ENCODE measurements around the gene DTX3L.

Gene DTX3L

GRCh38 chr3:122619040-122619439 is 54.9 kb downstream of the DTX3L start:
- Histone ChIP-seq H3K27ac (ENCODE audit: low read depth, low read length) (no peak overlapping the region), H3K9me3 (ENCODE audit: control insufficient read depth in 1 of 2, low read length in 2 of 2) (no peaks in the 10 kb centered on the region), H3K36me3 (ENCODE audit: control insufficient read depth in 1 of 2, insufficient read depth in 2 of 2, low read length in 2 of 2) (no peaks in the 10 kb centered on the region), H3K4me1 (ENCODE audit: control insufficient read depth in 1 of 2, insufficient read depth in 2 of 2, low read length in 2 of 2) (no peaks in the 10 kb centered on the region), H3K27me3 (ENCODE audit: control insufficient read depth in 1 of 2, insufficient read depth in 2 of 2, low read length in 2 of 2) (no peaks in the 10 kb centered on the region), H3K4me3 (ENCODE audit: low read depth in 1 of 2, low read length in 2 of 2) (no peak overlapping the region), H3K9ac (ENCODE audit: low read depth in 1 of 2, low read length in 2 of 2) (no peak overlapping the region)

GRCh38 chr3:122620399-122620798 is 56.3 kb downstream of the DTX3L start:
- H3K4me1 ChIP-seq (ENCODE audit: control insufficient read depth in 1 of 2, insufficient read depth in 2 of 2, low read length in 2 of 2), result no peaks in the 10 kb centered on the region
- no peaks in the 10 kb centered on the region for H3K9me3 ChIP-seq (ENCODE audit: control insufficient read depth in 1 of 2, low read length in 2 of 2)
- H3K9ac ChIP-seq (ENCODE audit: low read depth in 1 of 2, low read length in 2 of 2), result no peak overlapping the region
- H3K27me3 ChIP-seq (ENCODE audit: control insufficient read depth in 1 of 2, insufficient read depth in 2 of 2, low read length in 2 of 2), result no peaks in the 10 kb centered on the region
- H3K36me3 ChIP-seq (ENCODE audit: control insufficient read depth in 1 of 2, insufficient read depth in 2 of 2, low read length in 2 of 2), result no peaks in the 10 kb centered on the region
- H3K27ac ChIP-seq (ENCODE audit: low read depth, low read length), result no peak overlapping the region
- no peak overlapping the region for H3K4me3 ChIP-seq (ENCODE audit: low read depth in 1 of 2, low read length in 2 of 2)

DNA sequence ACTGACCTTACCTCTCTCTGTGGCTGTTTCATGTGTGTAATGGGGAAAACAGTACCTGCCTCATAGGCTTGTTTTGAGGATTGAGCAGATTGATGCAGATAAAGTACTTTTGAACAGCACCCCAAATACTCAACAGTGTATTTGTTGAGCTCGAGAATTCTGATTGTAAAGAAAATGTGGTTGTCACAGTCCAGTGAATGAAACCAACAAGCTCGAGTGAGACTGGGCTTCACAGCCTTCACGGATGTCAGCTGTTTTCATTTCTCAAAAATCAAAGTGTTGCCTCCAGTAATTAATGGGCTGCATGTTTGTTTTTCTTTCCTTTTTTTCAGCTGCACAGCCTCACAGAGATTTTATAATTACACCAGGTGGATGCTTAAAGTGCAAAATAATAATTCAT is 57.0 kb downstream of the DTX3L start:
- H3K27ac ChIP-seq (ENCODE audit: low read depth, low read length), result no peak overlapping the region
- no peaks in the 10 kb centered on the region for H3K4me1 ChIP-seq (ENCODE audit: control insufficient read depth in 1 of 2, insufficient read depth in 2 of 2, low read length in 2 of 2)
- H3K9ac ChIP-seq (ENCODE audit: low read depth in 1 of 2, low read length in 2 of 2), result no peak overlapping the region
- no peaks in the 10 kb centered on the region for H3K27me3 ChIP-seq (ENCODE audit: control insufficient read depth in 1 of 2, insufficient read depth in 2 of 2, low read length in 2 of 2)
- no peaks in the 10 kb centered on the region for H3K36me3 ChIP-seq (ENCODE audit: control insufficient read depth in 1 of 2, insufficient read depth in 2 of 2, low read length in 2 of 2)
- H3K4me3 ChIP-seq (ENCODE audit: low read depth in 1 of 2, low read length in 2 of 2), result no peak overlapping the region
- H3K9me3 ChIP-seq (ENCODE audit: control insufficient read depth in 1 of 2, low read length in 2 of 2), result no peaks in the 10 kb centered on the region

DNA sequence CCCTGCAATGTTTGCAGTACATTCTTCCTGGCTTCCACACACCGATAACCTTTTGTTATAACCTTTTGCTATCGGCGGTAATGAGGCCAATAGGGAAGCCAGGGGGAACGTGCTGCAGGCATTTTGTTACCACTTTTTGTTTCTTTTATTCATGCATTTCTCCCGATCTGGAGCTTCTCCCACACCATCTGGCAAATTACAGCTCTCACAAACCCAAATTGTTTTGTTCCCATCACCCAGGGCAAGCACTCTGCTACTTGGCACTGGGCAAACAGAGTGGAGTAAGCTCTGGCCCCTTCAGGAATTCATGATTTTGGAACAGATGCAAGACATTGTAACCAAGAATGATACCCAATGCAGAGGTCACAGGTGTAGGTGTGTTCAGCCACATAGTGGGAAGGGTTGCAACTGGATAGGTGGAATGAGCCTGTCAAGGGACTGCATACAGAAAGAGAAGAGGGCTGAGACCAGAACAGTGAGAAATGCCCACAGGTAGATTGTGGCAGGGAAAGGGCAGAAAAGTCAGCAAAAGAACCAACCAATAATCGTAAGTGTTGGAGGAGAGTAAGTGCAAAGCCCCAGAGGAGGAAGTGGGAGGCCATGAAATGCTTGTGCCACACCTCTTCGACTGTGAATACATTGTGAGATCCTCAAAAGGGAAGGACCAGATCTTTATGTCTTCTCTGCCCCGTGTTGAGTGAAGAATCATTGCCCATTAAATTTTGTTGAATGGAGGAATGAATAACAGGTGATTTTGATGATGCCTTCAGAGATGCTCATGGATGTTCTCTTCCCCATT is 59.1 kb downstream of the DTX3L start:
- no peak overlapping the region for H3K27ac ChIP-seq (ENCODE audit: low read depth, low read length)
- no peaks in the 10 kb centered on the region for H3K36me3 ChIP-seq (ENCODE audit: control insufficient read depth in 1 of 2, insufficient read depth in 2 of 2, low read length in 2 of 2)
- no peaks in the 10 kb centered on the region for H3K27me3 ChIP-seq (ENCODE audit: control insufficient read depth in 1 of 2, insufficient read depth in 2 of 2, low read length in 2 of 2)
- no peak overlapping the region for H3K4me3 ChIP-seq (ENCODE audit: low read depth in 1 of 2, low read length in 2 of 2)
- H3K9me3 ChIP-seq (ENCODE audit: control insufficient read depth in 1 of 2, low read length in 2 of 2), result no peaks in the 10 kb centered on the region
- no peak overlapping the region for H3K9ac ChIP-seq (ENCODE audit: low read depth in 1 of 2, low read length in 2 of 2)
- H3K4me1 ChIP-seq (ENCODE audit: control insufficient read depth in 1 of 2, insufficient read depth in 2 of 2, low read length in 2 of 2), result no peaks in the 10 kb centered on the region

Data from duodenal mucosa (tissue), 2 donors.